HCT116 (cell line): Measurements from ENCODE around the gene CNR2. TPM values are rescaled to one million over a fixed set of nuclear protein-coding genes. Genes with fewer than 3 reads are reported as not detected.

ENCODE experiments used
- ATAC-seq: fragments of 200-7000 bp; cut with Tn5 transposase; 2 replicates; pipeline ENCODE4 v1.9.1; 2020; ENCODE audit warnings: mild to moderate bottlenecking, moderate library complexity
- BruUV-seq: library from RNA; stranded (reverse); fragments of 400-500 nt; replicated peaks from 2 replicates; lab custom pipeline; 2021; lab: Mats Ljungman, UMichigan
- CTCF ChIA-PET: fragments of 300-600 bp; sonication (Branson Sonifier 250); formaldehyde crosslinking; loops from one replicate; lab custom pipeline; 2021; ENCODE audit warnings: antibody characterized with exemption; lab: Charles Lee
- POLR2A ChIA-PET: fragments of 300-600, 350-600 bp; sonication (Branson Sonifier 250); formaldehyde crosslinking; loops from one replicate; lab custom pipeline; 2021; ENCODE audit warnings: antibody characterized with exemption; lab: Charles Lee
- RAD21 ChIA-PET, 2 experiments: fragments of 300-600 bp; sonication (Branson Sonifier 250); formaldehyde crosslinking; loops; one replicate each; lab custom pipeline; 2023; ENCODE audit warnings: low total read pairs in 2 of 2; ENCODE audit not compliant: uncharacterized antibody in 2 of 2, unreplicated experiment in 2 of 2, low non-redundant PET in 1 of 2; lab: Charles Lee
- DNase-seq: peaks from one replicate; pipeline ENCODE4 v3.0.0-alpha.2; 2010; ENCODE audit warnings: low read depth, low spot score
- H2AFZ ChIP-seq: fragments of 200-600 bp; shearing (Covaris generic), sonication (generic); 2 replicates; pipeline ENCODE4 v1.6.1; 2017; ENCODE audit warnings: low read depth, mixed run types, mixed read lengths, antibody characterized with exemption, low read length; ENCODE audit not compliant: poor library complexity, severe bottlenecking
- H3K27ac ChIP-seq: 2 replicates; pipeline ENCODE4 v1.5.1; 2012; ENCODE audit warnings: low read depth, low read length
- H3K27me3 ChIP-seq: fragments of 200-600 bp; sonication (generic); 2 replicates; pipeline ENCODE4 v1.6.1; 2016; ENCODE audit warnings: mixed run types, low read length, mixed read lengths; ENCODE audit not compliant: insufficient read depth
- H3K36me3 ChIP-seq, 2 experiments: fragments of 200-500 bp in 1 of 2; fragments of 200-600 bp in 1 of 2; sonication (Bioruptor generic) in 1 of 2; sonication (generic) in 1 of 2; 2 replicates each; pipeline versions ENCODE4 v1.5.1 to v1.6.1; 2014 to 2016; ENCODE audit warnings: low read length in 2 of 2, inconsistent platforms in 1 of 2, mixed read lengths in 1 of 2, mixed run types in 1 of 2; ENCODE audit not compliant: insufficient read depth in 2 of 2, control insufficient read depth in 1 of 2
- H3K4me1 ChIP-seq, 2 experiments: fragments of 200-600 bp in 1 of 2; sonication (generic) in 1 of 2; 2 replicates each; pipeline versions ENCODE4 v1.5.1 to v1.6.1; 2012 to 2017; ENCODE audit warnings: low read length in 2 of 2, inconsistent platforms in 1 of 2, mild to moderate bottlenecking in 1 of 2, mixed read lengths in 1 of 2, mixed run types in 1 of 2, moderate library complexity in 1 of 2; ENCODE audit not compliant: insufficient read depth in 2 of 2, control insufficient read depth in 1 of 2
- H3K4me2 ChIP-seq: fragments of 200-600 bp; sonication (generic); 2 replicates; pipeline ENCODE4 v1.6.1; 2017; ENCODE audit warnings: mixed run types, low read length, mixed read lengths
- H3K4me3 ChIP-seq, 2 experiments: fragments of 200-600 bp in 1 of 2; sonication (generic) in 1 of 2; replicated peaks in 1 of 2; 2 replicates each; pipeline ENCODE4 v1.5.1; 2011 to 2016; ENCODE audit warnings: low read length in 2 of 2, control low read depth in 1 of 2, low read depth in 1 of 2, mild to moderate bottlenecking in 1 of 2, mixed read lengths in 1 of 2, mixed run types in 1 of 2
- H3K79me2 ChIP-seq: fragments of 200-600 bp; sonication (generic); 2 replicates; pipeline ENCODE4 v1.6.1; 2017; ENCODE audit warnings: mild to moderate bottlenecking, mixed run types, low read length, moderate library complexity, mixed read lengths; ENCODE audit not compliant: insufficient read depth
- H3K9ac ChIP-seq: fragments of 200-600 bp; sonication (generic); 2 replicates; pipeline ENCODE4 v1.6.1; 2016; ENCODE audit warnings: low read length, mixed read lengths
- H3K9me2 ChIP-seq: fragments of 200-600 bp; sonication (generic), shearing (Covaris generic); 2 replicates; pipeline ENCODE4 v1.6.1; 2017; ENCODE audit warnings: mixed run types, mild to moderate bottlenecking, moderate library complexity; ENCODE audit not compliant: insufficient read depth
- H3K9me3 ChIP-seq, 2 experiments: fragments of 200-500 bp in 1 of 2; fragments of 200-600 bp in 1 of 2; sonication (Bioruptor generic) in 1 of 2; sonication (generic) in 1 of 2; 2 replicates each; pipeline ENCODE4 v1.6.1; 2014 to 2017; ENCODE audit warnings: low read length in 2 of 2, mixed read lengths in 2 of 2, inconsistent platforms in 1 of 2, low read depth in 1 of 2, mild to moderate bottlenecking in 1 of 2, mixed run types in 1 of 2, moderate library complexity in 1 of 2; ENCODE audit not compliant: control insufficient read depth in 1 of 2, insufficient read depth in 1 of 2
- H4K20me1 ChIP-seq: fragments of 200-600 bp; sonication (generic), shearing (Covaris generic); 2 replicates; pipeline ENCODE4 v1.6.1; 2017; ENCODE audit warnings: mixed run types, mild to moderate bottlenecking, moderate library complexity; ENCODE audit not compliant: insufficient read depth
- CBX3 ChIP-seq: IDR thresholded peaks from 2 replicates; pipeline ENCODE4 v1.6.1; 2012; ENCODE audit warnings: low read depth
- CEBPB ChIP-seq: IDR thresholded peaks from 2 replicates; pipeline ENCODE4 v1.6.1; 2012; ENCODE audit warnings: low read depth
- EGR1 ChIP-seq: IDR thresholded peaks from 2 replicates; pipeline ENCODE4 v1.6.1; 2012; ENCODE audit warnings: low read depth
- ELF1 ChIP-seq: IDR thresholded peaks from 2 replicates; pipeline ENCODE4 v1.6.1; 2012; ENCODE audit warnings: low read depth, borderline replicate concordance
- EZH2 ChIP-seq: fragments of 200-600 bp; sonication (generic); IDR thresholded peaks from 2 replicates; pipeline ENCODE4 v1.6.1; 2017; ENCODE audit warnings: antibody characterized with exemption, mixed run types
- EZH2phosphoT487 ChIP-seq: fragments of 200-600 bp; IDR thresholded peaks from 2 replicates; pipeline ENCODE4 v1.6.1; 2018; ENCODE audit warnings: antibody characterized with exemption, borderline replicate concordance
- JUND ChIP-seq: IDR thresholded peaks from 2 replicates; pipeline ENCODE4 v1.6.1; 2012
- POLR2A ChIP-seq: IDR thresholded peaks from 2 replicates; pipeline ENCODE4 v1.7.0; 2011; ENCODE audit warnings: borderline replicate concordance; ENCODE audit not compliant: insufficient read depth, insufficient read length; ENCODE audit errors: extremely low read depth
- RAD21 ChIP-seq: IDR thresholded peaks from 2 replicates; pipeline ENCODE4 v1.6.1; 2012; ENCODE audit warnings: low read depth, mild to moderate bottlenecking
- SIN3A ChIP-seq: IDR thresholded peaks from 2 replicates; pipeline ENCODE4 v1.6.1; 2012; ENCODE audit warnings: low read depth
- SP1 ChIP-seq: IDR thresholded peaks from 2 replicates; pipeline ENCODE4 v1.6.1; 2012; ENCODE audit warnings: low read depth
- SRF ChIP-seq: IDR thresholded peaks from 2 replicates; pipeline ENCODE4 v1.6.1; 2012; ENCODE audit warnings: low read depth
- TCF7L2 ChIP-seq: IDR thresholded peaks from 2 replicates; pipeline ENCODE4 v1.7.0; 2011; ENCODE audit warnings: borderline replicate concordance, inconsistent platforms; ENCODE audit not compliant: insufficient read depth, insufficient read length; ENCODE audit errors: extremely low read depth
- YY1 ChIP-seq: IDR thresholded peaks from 2 replicates; pipeline ENCODE4 v1.6.1; 2011; ENCODE audit warnings: low read length, low read depth, moderate library complexity, mild to moderate bottlenecking; ENCODE audit not compliant: insufficient replicate concordance; ENCODE audit errors: extremely low read depth
- ZFX ChIP-seq: fragments of 450-650 bp; IDR thresholded peaks from 2 replicates; pipeline ENCODE4 v1.6.1; 2017
- intact Hi-C: fragments of 100-400 bp; cut with micrococcal nuclease; formaldehyde crosslinking; loops from 2 replicates; pipeline ENCODE4 v1.10.0; 2022
- total RNA-seq: library from RNA; stranded (reverse); gene quantifications from one replicate; pipeline ENCODE4 v1.2.1, GENCODE V29; 2021; ENCODE audit not compliant: unreplicated experiment
- TF ChIP-seq, protein P1 (sequence below), 3 experiments: fragments of 200-600 bp in 1 of 3; sonication (generic) in 1 of 3; IDR thresholded peaks in 2 of 3; conservative IDR thresholded peaks in 1 of 3; 2 replicates each; pipeline ENCODE4 v1.5.1; 2012 to 2017; ENCODE audit warnings: low read depth in 2 of 3, low read length in 2 of 3, antibody characterized with exemption in 1 of 3, borderline replicate concordance in 1 of 3, control low read depth in 1 of 3, mild to moderate bottlenecking in 1 of 3, mixed read lengths in 1 of 3, mixed run types in 1 of 3, moderate library complexity in 1 of 3; ENCODE audit not compliant: insufficient read depth in 1 of 3
- TF ChIP-seq, protein P2 (sequence below): IDR thresholded peaks from 2 replicates; pipeline ENCODE4 v1.6.1; 2012
- TF ChIP-seq, protein P3 (sequence below): IDR thresholded peaks from 2 replicates; pipeline ENCODE4 v1.6.1; 2012

The CNR2 gene
- total RNA-seq, 1 experiment from 2014 or later = 0.05 TPM

DNA sequence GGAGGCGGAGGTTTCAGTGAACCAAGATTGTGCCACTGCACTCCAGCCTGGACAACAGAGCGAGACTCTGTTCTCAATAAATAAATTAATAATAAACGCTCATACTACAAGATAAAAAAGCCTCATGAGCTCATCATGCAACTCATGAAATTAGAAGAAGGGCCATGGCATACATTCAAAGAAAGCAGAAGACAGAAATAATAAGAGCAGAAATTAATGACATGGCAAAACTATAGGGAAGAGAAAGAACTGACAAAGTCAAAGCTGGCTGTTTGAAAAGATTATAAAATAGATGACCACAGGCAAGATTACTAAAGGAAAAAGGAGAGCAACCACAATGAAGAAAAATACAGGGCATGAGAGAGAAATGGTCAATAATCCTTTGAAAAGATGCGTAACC, 30.4 kb downstream of the CNR2 start:
- no peaks in the 10 kb centered on the region for H4K20me1 ChIP-seq
- BruUV-seq = no TSS peak
- ChIA-PET CTCF (no interaction called here), RAD21 (no interaction called here), POLR2A (no interaction called here)
- ATAC-seq (no peak), DNase-seq (no peak)
- no peaks in the 10 kb centered on the region for H3K79me2 ChIP-seq
- H2AFZ ChIP-seq = no peak overlapping the region
- H3K9ac ChIP-seq = no peak overlapping the region
- H3K4me1 ChIP-seq = no peaks in the 10 kb centered on the region
- H3K27ac ChIP-seq = no peak overlapping the region
- H3K9me2 ChIP-seq = no peaks in the 10 kb centered on the region
- intact Hi-C loops = no loop called here
- TF ChIP-seq CEBPB (no peak), SRF (no peak), RAD21 (no peak), CBX3 (no peak), POLR2A (no peak), EGR1 (no peak), TCF7L2 (no peak), ELF1 (no peak), YY1 (no peak), EZH2phosphoT487 (no peak), JUND (no peak), SP1 (no peak), SIN3A (no peak), EZH2 (no peak), ZFX (no peak)
- TF ChIP-seq, protein P1, sequence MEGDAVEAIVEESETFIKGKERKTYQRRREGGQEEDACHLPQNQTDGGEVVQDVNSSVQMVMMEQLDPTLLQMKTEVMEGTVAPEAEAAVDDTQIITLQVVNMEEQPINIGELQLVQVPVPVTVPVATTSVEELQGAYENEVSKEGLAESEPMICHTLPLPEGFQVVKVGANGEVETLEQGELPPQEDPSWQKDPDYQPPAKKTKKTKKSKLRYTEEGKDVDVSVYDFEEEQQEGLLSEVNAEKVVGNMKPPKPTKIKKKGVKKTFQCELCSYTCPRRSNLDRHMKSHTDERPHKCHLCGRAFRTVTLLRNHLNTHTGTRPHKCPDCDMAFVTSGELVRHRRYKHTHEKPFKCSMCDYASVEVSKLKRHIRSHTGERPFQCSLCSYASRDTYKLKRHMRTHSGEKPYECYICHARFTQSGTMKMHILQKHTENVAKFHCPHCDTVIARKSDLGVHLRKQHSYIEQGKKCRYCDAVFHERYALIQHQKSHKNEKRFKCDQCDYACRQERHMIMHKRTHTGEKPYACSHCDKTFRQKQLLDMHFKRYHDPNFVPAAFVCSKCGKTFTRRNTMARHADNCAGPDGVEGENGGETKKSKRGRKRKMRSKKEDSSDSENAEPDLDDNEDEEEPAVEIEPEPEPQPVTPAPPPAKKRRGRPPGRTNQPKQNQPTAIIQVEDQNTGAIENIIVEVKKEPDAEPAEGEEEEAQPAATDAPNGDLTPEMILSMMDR (IDR thresholded peaks at IDR 0.05 in 2 of 3, conservative IDR thresholded peaks at IDR 0.05 in 1 of 3; ENCODE audit: borderline replicate concordance in 1 of 3, insufficient read depth in 1 of 3, low read depth in 2 of 3, low read length in 2 of 3) = no peak
- TF ChIP-seq, protein P2, sequence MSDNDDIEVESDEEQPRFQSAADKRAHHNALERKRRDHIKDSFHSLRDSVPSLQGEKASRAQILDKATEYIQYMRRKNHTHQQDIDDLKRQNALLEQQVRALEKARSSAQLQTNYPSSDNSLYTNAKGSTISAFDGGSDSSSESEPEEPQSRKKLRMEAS = no peak
- TF ChIP-seq, protein P3, sequence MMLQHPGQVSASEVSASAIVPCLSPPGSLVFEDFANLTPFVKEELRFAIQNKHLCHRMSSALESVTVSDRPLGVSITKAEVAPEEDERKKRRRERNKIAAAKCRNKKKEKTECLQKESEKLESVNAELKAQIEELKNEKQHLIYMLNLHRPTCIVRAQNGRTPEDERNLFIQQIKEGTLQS = no peak
- H3K27me3 ChIP-seq = no peaks in the 10 kb centered on the region
- peaks cover 6 to 10% of the 10 kb centered on the region in 2 experiments; a peak in 1 of 4 replicates for H3K9me3 ChIP-seq
- no peaks in the 10 kb centered on the region for H3K36me3 ChIP-seq
- H3K4me3 ChIP-seq = no peak overlapping the region
- no peak overlapping the region for H3K4me2 ChIP-seq
